Globus pallidus (tissue), 1 donor: ENCODE data around the gene RAD23B.
"Not testable (repeated sequence)": the region's sequence is repeated elsewhere in the genome, so short reads cannot be mapped to it uniquely, and the experiment has no call there.

ENCODE experiments used
- DNase-seq: peaks from one replicate; pipeline ENCODE4 v3.0.0-alpha.2; 2015; ENCODE audit warnings: low spot score

RAD23B gene

GRCh38 chr9:107294756-107295155 is 11.7 kb downstream of the RAD23B start:
- no peak for DNase-seq

GRCh38 chr9:107295995-107296394 is 12.9 kb downstream of the RAD23B start:
- no peak for DNase-seq

DNA sequence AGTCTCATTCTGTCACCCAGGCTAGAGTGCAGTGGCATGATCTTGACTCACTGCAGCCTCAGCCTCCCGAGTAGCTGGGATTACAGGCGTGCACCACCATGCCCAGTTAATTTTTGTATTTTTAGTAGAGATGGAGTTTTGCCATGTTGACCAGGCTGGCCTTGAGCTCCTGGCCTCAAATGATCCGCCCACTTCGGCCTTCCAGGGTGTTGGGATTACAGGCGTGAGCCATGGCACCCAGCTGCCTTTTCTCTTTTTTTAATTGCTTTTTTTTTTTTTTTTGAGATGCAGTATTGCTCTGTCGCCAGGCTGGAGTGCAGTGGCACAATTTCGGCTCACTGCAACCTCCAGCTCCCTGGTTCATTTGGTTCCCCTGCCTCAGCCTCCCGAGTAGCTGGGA is 13.5 kb downstream of the RAD23B start:
- DNase-seq, result not testable (repeated sequence)

GRCh38 chr9:107299437-107299836 is 16.4 kb downstream of the RAD23B start:
- no peak for DNase-seq

GRCh38 chr9:107306308-107306707 is 23.2 kb downstream of the RAD23B start:
- DNase-seq, result no peak

DNA sequence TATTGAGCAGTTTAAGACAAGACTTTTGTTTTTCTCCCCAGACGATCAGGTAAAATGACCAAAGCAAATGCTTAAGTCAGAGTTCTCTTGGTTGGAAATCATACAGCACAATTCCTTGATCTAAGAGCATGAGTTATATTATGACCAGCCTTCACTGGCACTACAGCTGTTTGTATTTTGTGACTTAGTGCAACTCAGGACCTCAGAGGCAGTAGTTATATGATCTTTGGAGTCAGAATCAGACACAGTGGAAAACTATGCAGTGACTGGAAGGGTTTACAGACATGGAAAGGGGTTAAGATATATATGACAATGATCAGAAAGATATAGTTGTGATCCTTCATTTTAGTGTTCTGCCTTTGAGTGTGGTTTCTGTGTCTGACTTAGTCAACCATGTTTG is 24.3 kb downstream of the RAD23B start:
- no peak for DNase-seq

GRCh38 chr9:107308461-107308860 is 25.4 kb downstream of the RAD23B start:
- no peak for DNase-seq

- DNase-seq, result no peak
These were observed 26.2 kb downstream of the RAD23B start for GRCh38 chr9:107309271-107309670.

DNA sequence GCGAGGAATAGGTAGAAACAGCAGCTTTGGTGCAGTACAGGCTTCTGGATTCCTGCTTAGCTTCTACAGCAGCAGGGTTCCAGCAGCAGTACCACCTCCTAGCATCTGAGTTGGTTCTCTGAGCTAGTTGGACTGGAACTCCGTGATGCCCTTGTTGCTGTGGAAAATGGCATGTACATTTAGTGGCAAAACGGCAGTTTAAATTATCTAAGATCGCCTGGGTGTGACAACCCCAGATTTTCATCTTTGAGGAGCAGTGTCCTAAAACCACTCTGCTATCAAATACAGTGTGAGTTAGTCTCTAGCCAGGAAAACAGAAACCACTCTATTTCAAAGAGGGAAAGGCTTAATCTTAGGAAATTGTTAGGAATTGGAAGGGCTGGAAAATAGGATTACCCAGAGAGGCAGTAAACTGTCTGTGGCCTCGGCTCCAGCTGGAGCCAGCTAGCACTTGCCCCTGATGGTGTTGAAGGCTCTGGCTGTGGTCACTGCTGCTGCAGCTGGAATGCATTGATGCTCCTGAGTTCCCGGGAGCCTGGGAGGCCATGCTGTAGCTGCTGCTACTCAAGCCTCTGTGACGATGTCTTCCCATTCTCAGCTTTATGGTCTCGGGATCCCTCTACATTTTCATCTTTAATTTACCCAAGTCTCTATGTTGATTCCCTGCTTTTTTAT is 29.4 kb downstream of the RAD23B start:
- DNase-seq, result peak; percentile 14

DNA sequence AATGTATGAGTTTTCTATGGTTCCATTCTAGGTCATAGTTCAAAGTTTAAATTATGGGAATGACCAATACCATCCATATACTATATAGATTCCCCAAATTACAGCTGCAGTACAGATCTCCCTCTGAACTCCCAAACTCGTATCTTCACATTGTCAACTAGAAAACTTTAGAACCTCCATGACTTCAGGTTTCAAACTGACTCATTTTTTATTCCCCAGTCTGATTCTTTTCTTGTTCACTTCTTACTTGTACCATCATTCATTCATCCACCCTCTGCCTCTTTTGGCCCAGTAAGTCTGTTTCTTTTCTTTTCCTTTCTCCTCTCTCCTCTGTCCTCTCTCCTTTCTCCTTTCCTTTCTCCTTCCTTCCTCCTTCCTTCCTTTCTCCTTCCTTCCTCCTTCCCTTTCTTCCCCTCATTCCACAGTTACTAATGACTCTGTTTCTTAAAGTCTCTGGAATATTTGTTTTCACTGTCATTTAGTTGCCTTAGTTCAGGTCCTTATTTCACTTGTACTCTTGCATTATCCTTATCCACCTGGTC is 30.5 kb downstream of the RAD23B start:
- DNase-seq, result no peak

- no peak for DNase-seq
These were observed 31.7 kb downstream of the RAD23B start for GRCh38 chr9:107314763-107315162.

GRCh38 chr9:107316795-107317661 is 33.9 kb downstream of the RAD23B start:
- no peak for DNase-seq

- DNase-seq, result no peak
These were observed 39.6 kb downstream of the RAD23B start for GRCh38 chr9:107322643-107323042.

DNA sequence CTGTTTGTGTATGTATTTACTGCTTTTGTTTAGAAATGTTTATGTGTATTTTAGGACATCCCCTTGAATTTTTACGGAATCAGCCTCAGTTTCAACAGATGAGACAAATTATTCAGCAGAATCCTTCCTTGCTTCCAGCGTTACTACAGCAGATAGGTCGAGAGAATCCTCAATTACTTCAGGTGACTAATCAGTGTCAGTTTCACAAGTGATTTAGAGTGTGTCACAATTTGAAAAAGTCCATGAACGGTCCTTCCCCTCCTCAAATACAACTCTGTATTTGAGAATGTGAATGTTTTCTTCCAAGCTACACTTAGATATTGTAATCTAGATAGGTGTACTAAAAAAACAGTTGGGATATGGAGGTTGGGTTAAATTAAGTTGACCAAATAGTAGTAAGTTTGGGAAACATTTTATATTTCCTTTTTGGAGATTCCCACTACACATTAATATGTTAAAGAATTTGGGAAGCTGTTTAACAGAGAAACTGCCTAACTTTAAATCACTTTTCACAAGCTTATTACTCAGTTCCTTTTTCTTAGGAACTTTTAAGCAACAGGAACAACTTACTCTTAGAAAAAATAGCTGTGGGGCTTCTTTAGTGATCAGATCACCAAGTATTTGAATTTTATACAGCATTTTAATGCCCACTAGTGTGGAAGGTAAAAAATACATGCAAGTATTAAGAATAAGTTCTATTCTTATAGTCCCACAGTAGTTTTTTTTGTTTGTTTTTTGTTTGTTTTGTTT is 40.9 kb downstream of the RAD23B start:
- no peak for DNase-seq

DNA sequence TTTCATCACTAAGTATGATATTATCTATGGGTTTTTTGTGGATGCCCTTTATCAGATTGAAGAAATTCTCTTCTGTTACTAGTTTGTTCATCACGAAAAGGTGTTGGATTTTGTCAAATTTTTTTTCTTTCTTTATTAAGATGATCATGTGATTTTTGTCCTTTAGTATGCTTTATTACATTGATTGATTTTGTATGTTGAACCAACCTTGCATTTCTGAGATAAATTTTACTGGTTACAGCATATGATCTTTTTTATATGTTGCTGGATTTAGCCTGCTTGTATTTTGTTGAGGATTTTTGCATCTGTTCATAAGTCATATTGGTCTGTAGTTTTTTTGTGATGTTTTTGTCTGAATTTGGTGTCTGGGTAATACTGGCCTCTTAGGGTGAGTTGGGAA is 42.8 kb downstream of the RAD23B start:
- no peak for DNase-seq

- no peak for DNase-seq
These were observed 45.4 kb downstream of the RAD23B start for GRCh38 chr9:107328510-107328909.

- no peak for DNase-seq
These were observed 47.3 kb downstream of the RAD23B start for GRCh38 chr9:107330420-107330819.

DNA sequence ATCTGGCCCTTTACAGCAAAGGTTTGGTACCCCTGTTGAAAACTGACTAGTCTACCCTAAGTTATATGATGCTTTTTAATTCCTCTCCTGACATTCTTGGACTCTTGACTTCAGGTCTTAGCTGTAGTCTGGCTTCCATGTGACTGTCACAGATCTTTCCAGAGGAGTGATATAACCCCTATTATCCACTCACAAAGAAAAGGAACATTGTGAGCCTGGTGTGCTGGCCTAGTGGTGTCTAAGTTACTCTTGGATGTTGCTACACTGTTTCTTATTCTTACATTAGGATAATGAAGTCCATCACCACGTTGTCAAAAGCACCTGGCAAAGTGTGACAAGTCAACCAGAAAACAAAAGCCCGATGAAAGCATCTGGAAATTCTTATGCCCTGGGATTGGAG is 49.8 kb downstream of the RAD23B start:
- no peak for DNase-seq

- DNase-seq, result no peak
These were observed 50.3 kb downstream of the RAD23B start for GRCh38 chr9:107333363-107333762.

DNA sequence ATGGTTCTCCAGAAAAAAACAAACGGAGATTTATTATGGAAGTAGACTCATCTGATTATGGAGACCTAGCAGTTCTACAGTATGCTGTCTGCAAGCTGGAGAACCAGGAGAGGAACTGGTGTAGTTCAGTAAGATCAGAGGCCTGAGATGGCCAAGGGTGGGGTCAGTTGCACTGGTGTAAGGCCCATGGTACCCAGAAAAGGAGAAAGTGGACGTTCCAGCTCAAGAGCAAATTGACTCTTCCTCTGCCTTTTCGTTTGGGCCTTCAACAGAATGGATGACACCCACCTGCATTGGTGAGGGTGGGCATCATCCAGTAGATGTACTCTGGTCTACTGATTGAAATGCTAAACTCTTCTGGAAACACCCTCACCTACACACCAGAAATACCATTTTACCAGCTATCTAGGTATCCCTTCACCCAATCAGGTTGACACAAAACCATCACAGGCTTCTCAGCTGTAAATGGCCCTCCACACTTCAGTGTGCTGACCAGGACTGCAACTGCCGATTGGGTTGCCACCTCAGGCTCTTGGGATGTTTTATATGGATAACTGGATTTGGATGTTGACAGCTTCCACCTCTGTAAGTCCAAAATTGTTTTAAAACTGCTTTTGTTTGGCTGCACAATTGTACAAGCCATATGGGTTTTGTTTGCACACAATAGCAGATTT is 51.2 kb downstream of the RAD23B start:
- DNase-seq, result no peak

GRCh38 chr9:107335331-107335730 is 52.3 kb downstream of the RAD23B start:
- DNase-seq, result no peak
